Rectal smooth muscle tissue (tissue), 1 donor: ENCODE measurements around the gene IGSF8.

Source experiments
- H3K27ac ChIP-seq: one replicate; pipeline ENCODE4 v1.7.0; 2013; ENCODE audit warnings: low read depth, low read length, inconsistent platforms
- H3K27me3 ChIP-seq: one replicate; pipeline ENCODE4 v1.7.0; 2013; ENCODE audit warnings: low read length; ENCODE audit not compliant: control insufficient read depth, insufficient read depth
- H3K36me3 ChIP-seq: one replicate; pipeline ENCODE4 v1.7.0; 2013; ENCODE audit warnings: low read length; ENCODE audit not compliant: control insufficient read depth, insufficient read depth
- H3K4me1 ChIP-seq: one replicate; pipeline ENCODE4 v1.7.0; 2013; ENCODE audit warnings: low read length; ENCODE audit not compliant: control insufficient read depth, insufficient read depth
- H3K4me3 ChIP-seq: one replicate; pipeline ENCODE4 v1.7.0; 2013; ENCODE audit warnings: low read length
- H3K9ac ChIP-seq: one replicate; pipeline ENCODE4 v1.7.0; 2013; ENCODE audit warnings: low read length

The IGSF8 gene

GRCh38 chr1:160077486-160077885, 20.9 kb downstream of the IGSF8 start:
- Histone ChIP-seq H3K4me1 (no peaks in the 10 kb centered on the region), H3K9ac (no peak overlapping the region), H3K27ac (no peak overlapping the region), H3K27me3 (peaks cover 3% of the 10 kb centered on the region), H3K4me3 (no peak overlapping the region), H3K36me3 (no peaks in the 10 kb centered on the region)

- Histone ChIP-seq H3K27me3 (no peaks in the 10 kb centered on the region), H3K4me3 (no peak overlapping the region), H3K27ac (no peak overlapping the region)
Measured at GRCh38 chr1:160076295-160076694, 22.1 kb downstream of the IGSF8 start.

GRCh38 chr1:160075836-160076235, 22.6 kb downstream of the IGSF8 start:
- no peaks in the 10 kb centered on the region for H3K36me3 ChIP-seq
- H3K27me3 ChIP-seq = no peaks in the 10 kb centered on the region
- H3K27ac ChIP-seq = no peak overlapping the region
- H3K4me1 ChIP-seq = peaks cover under 1% of the 10 kb centered on the region
- no peak overlapping the region for H3K9ac ChIP-seq
- no peak overlapping the region for H3K4me3 ChIP-seq

More at GRCh38 chr1:160076295-160076694, 22.1 kb downstream of the IGSF8 start:
- H3K36me3 ChIP-seq = no peaks in the 10 kb centered on the region
- no peak overlapping the region for H3K9ac ChIP-seq
- H3K4me1 ChIP-seq = no peaks in the 10 kb centered on the region

GRCh38 chr1:160074865-160075264, 23.6 kb downstream of the IGSF8 start:
- Histone ChIP-seq H3K4me1 (peaks cover 3% of the 10 kb centered on the region), H3K27ac (no peak overlapping the region), H3K27me3 (peaks cover 2% of the 10 kb centered on the region), H3K9ac (no peak overlapping the region), H3K36me3 (no peaks in the 10 kb centered on the region), H3K4me3 (no peak overlapping the region)

GRCh38 chr1:160071289-160071688, 27.1 kb downstream of the IGSF8 start:
- Histone ChIP-seq H3K27me3 (peaks cover 6% of the 10 kb centered on the region), H3K9ac (no peak overlapping the region), H3K4me1 (peaks cover 3% of the 10 kb centered on the region), H3K36me3 (no peaks in the 10 kb centered on the region), H3K27ac (no peak overlapping the region), H3K4me3 (no peak overlapping the region)

GRCh38 chr1:160070243-160071163, 27.9 kb downstream of the IGSF8 start:
- Histone ChIP-seq H3K9ac (no peak overlapping the region), H3K4me3 (peak overlapping the region; percentile 80), H3K4me1 (peaks cover 3% of the 10 kb centered on the region), H3K27me3 (peaks cover 6% of the 10 kb centered on the region), H3K27ac (no peak overlapping the region), H3K36me3 (no peaks in the 10 kb centered on the region)

GRCh38 chr1:160069460-160070231, 28.8 kb downstream of the IGSF8 start, which contains the start of gene KCNJ10:
TSS of gene KCNJ10 (minus strand) at chr1:160070160. CDS start at chr1:160042532, 27,628 bp downstream.
- no peaks in the 10 kb centered on the region for H3K36me3 ChIP-seq

GRCh38 chr1:160068225-160068624, 30.2 kb downstream of the IGSF8 start:
- H3K27me3 ChIP-seq = peaks cover 6% of the 10 kb centered on the region
- H3K36me3 ChIP-seq = no peaks in the 10 kb centered on the region
- no peak overlapping the region for H3K4me3 ChIP-seq
- H3K4me1 ChIP-seq = peaks cover 3% of the 10 kb centered on the region
- no peak overlapping the region for H3K9ac ChIP-seq
- no peak overlapping the region for H3K27ac ChIP-seq

More at GRCh38 chr1:160069460-160070231, 28.8 kb downstream of the IGSF8 start, which contains the start of gene KCNJ10:
- peaks cover 6% of the 10 kb centered on the region for H3K27me3 ChIP-seq
- H3K4me3 ChIP-seq = peak within 1 kb of the TSS; percentile 80
- H3K27ac ChIP-seq = no peak within 1 kb of the TSS
- peaks cover 3% of the 10 kb centered on the region for H3K4me1 ChIP-seq
- no peak within 1 kb of the TSS for H3K9ac ChIP-seq

GRCh38 chr1:160066829-160067745, 31.3 kb downstream of the IGSF8 start:
- peaks cover 3% of the 10 kb centered on the region for H3K4me1 ChIP-seq
- H3K36me3 ChIP-seq = no peaks in the 10 kb centered on the region
- H3K9ac ChIP-seq = no peak overlapping the region
- H3K27me3 ChIP-seq = peaks cover 6% of the 10 kb centered on the region
- H3K27ac ChIP-seq = no peak overlapping the region
- no peak overlapping the region for H3K4me3 ChIP-seq

GRCh38 chr1:160064746-160065145, 33.7 kb downstream of the IGSF8 start:
- Histone ChIP-seq H3K4me1 (no peaks in the 10 kb centered on the region), H3K4me3 (no peak overlapping the region), H3K36me3 (no peaks in the 10 kb centered on the region), H3K27me3 (peaks cover 3% of the 10 kb centered on the region), H3K27ac (no peak overlapping the region), H3K9ac (no peak overlapping the region)

GRCh38 chr1:160064164-160064563, 34.3 kb downstream of the IGSF8 start:
- Histone ChIP-seq H3K4me3 (no peak overlapping the region), H3K9ac (no peak overlapping the region), H3K27ac (no peak overlapping the region), H3K36me3 (no peaks in the 10 kb centered on the region), H3K4me1 (no peaks in the 10 kb centered on the region), H3K27me3 (peaks cover 3% of the 10 kb centered on the region)
